Stimulated activated CD4-positive, alpha-beta T cell treated with anti-CD3 and anti-CD28 coated beads, Interleukin-12 subunit alpha, Interleukin-12 subunit beta, amount 100 ng/mL, for 48 hours (primary cell): ENCODE measurements around the gene CEMIP.

Experiments used
- DNase-seq, 3 donors: peaks; one replicate each; pipeline ENCODE4 v3.0.0-alpha.2; 2020; ENCODE audit warnings: low read depth in 2 of 3, low spot score in 1 of 3

CEMIP gene

DNA sequence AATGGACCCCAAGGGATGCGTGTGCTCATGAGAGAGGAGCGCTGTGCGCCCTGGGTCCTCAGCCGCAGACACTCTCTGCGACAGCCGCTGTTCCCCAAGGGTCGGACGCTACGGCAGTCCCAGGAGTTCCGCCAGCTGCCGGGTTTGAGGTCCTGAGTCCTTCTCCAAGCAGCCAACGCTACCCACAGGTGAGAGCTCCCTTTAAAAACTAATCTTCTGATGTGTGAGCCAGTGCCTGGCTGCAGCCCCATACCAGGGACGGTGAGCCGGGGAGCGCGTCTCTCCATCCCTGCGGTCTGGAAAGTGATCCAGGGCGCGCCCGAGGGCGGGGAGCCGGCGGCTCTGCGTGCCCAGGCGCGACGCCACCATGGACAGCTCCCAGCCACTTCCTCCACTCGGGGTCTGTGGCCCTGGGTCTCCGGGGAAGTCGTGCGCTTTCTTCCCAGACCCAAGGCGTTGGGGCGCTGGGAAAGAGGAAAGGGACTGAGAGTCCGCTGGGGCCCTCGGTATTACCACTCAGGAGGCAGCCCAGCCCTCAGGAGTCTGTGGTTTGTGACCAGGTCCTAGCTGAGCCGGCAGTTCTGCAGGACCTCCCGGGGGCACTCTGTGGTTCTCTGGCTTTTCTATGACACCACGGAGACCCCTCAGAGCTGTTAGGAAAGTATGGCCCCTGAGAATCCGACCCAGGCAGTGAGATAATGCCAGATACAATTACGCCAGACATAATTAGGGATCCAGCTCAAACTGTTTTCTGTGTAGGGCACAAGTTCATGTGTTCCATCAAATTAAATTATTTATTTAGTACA, 1.4 kb downstream of the CEMIP start:
- DNase-seq, result peak in 1 of 3 donors; percentile 22

DNA sequence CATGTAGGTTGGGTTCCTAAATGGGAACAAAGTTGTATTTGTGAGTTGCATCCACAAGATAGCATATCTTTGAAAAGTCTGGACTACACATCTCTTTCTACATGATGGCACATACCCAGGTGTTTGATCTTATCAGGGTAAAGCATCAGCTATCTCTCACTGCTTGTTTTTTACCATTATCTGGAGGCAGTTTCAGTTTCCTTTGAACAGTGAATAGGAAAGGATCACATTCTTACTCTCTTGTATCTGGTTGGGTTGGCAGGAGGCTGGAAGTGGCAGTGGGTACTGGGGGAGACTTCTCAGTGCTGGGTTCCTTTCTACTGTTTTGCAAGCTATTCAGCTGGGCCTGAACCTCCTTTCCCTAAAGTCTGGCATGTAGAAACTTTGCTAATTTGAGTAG, 4.1 kb downstream of the CEMIP start:
- DNase-seq, result no peak

GRCh38 chr15:80785335-80785734, 6.2 kb downstream of the CEMIP start:
- DNase-seq, result no peak

GRCh38 chr15:80785811-80786354, 6.7 kb downstream of the CEMIP start:
- DNase-seq, result no peak

GRCh38 chr15:80787316-80787715, 8.1 kb downstream of the CEMIP start:
- no peak for DNase-seq

DNA sequence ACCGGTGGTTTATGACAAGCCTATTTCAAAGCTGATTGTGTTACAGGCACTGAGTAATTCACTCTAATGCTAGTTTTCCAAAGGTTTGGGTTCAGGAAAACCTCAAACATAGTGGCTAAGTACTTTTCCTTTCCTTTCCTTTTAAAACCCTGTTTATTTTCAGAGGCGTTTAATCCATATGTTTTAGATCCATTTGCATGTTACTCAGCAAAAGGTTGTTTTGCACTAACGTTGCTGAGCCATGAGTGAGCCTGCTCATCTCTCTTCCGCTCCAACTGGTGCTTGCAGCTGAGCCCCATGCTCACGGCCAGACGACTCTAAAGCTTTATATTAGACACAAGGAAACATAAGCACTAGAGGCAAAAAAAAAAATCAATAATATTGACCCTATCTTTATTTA, 9.4 kb downstream of the CEMIP start:
- DNase-seq, result no peak

DNA sequence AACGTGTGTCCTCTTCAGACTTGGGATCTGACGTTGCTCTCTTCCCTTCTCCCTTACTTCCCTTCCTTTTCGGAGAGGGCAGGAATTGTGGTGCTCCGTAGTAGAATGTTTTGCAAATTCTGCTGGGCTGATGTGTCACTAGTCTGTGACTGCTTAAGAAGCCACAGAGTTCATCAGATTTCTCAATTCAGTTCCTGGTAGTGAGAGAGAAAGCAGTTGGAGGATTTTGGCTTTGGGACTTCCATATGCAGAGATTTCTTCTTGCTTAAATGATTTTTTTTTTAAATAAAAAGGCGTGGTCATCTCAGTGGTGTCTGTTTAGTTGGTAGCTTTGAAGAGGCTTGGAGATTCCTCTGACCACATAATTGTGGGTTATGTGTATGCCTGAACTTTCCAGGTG, 10.1 kb downstream of the CEMIP start:
- no peak for DNase-seq

- DNase-seq, result no peak
These were observed 10.6 kb downstream of the CEMIP start for GRCh38 chr15:80789796-80790195.

DNA sequence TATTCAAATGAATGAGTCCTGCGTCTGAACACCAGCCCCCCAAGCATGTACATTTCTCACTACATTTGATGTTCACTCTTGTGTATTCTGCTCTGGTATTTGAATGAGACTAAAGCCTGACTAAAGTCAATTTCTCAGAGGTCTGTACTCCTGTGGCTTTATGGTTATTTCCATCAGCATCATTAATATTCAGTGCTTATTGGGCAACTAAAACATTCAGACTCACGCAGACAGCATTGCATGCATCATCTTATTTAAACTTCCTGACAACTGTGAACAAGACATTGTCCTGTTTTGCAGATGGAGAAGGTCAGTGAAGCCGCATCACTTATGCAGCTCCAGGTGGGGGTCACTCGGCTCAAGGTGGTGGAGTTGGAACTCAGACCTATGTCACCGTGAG, 11.1 kb downstream of the CEMIP start:
- DNase-seq, result no peak

GRCh38 chr15:80791004-80791403, 11.8 kb downstream of the CEMIP start:
- no peak for DNase-seq

DNA sequence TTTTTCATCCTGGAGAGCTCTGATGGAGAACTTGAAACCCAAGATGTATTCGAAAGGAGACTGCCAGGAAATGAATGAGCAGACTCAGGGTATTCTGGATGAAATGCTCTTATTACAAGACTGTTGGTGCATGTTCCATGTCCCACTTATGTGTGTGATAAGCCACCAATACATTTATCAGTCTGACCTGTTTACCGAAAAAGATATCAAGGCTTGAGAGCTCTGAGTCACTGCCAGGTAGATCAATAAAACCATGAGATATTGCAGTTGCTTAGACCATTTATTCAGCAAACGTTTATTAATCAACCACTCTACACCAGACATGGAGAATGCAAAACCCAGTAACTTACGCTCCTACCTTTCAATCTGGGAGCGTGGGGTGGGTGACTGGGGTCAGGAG, 17.2 kb downstream of the CEMIP start:
- DNase-seq, result no peak

GRCh38 chr15:80798911-80799310, 19.7 kb downstream of the CEMIP start:
- DNase-seq, result no peak

DNA sequence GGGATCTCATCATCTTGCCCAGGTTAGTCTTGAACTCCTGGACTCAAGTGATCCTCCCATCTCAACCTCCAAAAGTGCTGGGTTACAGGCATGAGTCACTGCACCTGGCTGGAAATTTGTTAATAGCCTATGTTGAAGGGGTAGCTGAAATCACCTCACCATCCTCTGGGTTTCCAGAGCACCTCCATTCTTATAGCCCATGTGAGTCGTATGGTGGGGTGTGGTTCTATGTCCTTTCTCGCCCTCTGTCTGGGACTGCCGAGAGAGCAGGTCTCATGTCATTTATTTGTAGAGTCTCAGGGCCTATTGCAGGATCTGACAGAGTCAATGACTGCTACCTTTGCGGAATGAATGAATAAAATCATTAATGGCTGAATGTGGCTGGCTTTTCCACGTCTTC, 20.9 kb downstream of the CEMIP start:
- DNase-seq, result no peak

DNA sequence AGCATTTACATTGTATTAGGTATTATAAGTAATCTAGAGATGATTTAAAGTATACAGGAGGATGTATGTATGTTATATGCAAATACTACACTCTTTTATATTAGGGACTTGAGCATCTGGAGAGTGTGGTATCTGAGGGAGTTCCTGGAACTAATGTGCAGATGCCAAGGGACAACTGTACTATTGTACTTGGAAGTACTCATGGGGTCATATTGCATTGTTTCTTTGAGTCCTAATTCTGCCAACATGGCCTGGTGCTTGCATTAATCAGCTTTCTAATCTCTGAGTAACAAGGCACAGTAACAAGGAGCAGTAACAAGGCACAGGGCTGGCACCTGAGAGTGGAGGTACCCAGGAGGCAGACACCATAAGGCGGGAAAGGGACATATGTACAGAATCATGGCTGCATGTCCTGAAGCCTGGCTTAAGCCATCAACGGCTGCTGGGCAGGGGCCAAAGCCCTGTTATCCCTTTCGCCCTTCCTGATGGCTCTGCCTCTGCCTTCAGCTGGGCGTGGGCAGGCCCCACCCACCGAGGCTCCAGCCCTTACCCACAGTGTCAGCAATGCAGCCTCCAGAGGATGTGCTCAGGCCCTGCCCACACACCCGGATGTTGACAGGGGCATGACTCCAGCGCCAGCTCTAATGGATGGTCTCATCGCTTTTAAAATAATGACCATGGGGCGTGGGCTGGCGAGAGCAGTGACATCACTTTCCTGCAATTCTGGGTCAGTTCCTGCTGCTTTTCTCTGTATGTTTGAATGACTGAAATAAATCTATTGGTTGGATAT, 22.9 kb downstream of the CEMIP start:
- no peak for DNase-seq

DNA sequence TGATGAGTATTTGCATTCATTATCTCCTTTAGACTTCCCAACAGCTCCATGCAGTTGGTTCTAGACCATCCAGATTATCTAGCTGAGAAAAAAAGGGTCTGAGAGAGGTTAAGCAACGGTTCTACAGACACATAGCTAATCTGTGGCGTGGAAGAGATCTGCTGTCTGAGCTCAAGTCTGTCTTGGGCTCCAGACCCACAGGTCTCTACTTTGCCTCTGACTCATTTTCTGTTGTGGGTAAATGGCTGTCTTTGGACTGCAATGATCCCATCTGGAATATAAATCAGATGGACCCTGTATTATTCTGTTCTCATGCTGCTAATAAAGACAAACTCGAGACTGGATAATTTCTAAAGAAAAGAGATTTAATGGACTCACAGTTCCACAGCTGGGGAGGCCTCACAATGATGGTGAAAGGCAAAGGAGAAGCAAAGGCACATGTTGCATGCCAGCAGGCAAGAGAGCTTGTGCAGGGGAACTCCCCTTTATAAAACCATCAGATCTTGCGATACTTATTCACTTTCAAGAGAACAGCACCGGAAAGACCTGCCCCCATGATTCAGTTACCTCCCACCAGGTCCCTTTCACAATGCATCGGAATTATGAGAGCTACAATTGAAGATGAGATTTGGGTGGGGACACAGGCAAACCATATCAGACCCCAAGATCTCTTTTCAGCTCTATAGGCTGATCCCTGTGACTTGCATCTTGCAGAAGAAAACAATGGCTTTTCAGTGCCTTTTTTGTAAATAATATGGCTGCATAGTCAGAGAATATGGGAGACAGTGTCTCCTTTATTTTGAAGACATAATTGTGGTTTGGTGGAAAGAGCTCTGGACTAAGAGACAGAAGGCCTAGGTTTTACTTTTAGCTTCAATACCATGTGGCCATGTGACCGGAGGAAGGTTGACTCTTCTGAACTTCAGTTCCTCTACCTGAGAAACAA, 24.7 kb downstream of the CEMIP start:
- peak in 2 of 3 donors; percentile 32 to 37 for DNase-seq

GRCh38 chr15:80804970-80805495, 25.9 kb downstream of the CEMIP start:
- peak in 1 of 3 donors; percentile 6 for DNase-seq

DNA sequence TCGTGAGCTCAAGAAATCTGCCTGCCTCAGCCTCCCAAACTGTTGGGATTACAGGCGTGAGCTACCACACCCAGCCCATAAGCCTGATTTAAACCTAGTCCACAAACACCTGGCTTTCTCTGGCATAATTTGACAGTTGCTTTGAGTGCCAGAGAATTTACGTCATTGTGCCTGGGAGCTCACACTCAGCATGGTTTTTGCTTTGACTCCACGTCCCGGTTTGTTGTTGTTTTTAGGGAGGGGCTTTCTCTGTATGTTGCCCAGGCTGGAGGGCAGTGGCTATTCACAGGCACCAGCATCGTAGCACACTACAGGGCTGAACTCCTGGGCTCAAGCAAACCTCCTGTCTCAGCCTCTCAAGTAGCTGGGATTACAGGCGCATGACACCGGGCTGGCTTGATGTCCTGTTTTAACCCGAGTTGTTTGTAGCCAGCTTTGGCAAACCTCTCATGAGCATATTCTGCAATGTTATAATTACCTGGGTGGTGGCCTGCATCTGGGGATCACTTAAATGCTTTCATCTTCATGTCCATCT, 32.7 kb downstream of the CEMIP start:
- DNase-seq, result no peak

DNA sequence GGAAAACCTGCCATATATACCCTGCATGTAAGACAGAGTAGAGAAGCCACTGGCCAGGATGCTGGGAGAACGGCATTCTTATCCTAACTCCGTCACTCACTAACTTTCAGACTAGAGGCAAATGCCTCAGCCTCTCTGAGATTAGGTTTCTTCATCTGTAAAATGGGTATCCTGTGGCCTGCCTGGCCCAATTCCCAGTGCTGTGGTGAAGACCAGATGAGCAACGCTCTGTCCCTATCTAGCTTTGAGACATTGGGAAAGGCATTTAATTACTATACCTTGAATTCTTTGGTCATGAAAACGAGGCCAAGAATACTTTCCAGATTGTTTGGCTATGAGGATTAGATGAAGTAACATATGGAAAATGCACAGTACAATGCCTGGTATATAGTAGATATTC, 35.9 kb downstream of the CEMIP start:
- DNase-seq, result no peak

DNA sequence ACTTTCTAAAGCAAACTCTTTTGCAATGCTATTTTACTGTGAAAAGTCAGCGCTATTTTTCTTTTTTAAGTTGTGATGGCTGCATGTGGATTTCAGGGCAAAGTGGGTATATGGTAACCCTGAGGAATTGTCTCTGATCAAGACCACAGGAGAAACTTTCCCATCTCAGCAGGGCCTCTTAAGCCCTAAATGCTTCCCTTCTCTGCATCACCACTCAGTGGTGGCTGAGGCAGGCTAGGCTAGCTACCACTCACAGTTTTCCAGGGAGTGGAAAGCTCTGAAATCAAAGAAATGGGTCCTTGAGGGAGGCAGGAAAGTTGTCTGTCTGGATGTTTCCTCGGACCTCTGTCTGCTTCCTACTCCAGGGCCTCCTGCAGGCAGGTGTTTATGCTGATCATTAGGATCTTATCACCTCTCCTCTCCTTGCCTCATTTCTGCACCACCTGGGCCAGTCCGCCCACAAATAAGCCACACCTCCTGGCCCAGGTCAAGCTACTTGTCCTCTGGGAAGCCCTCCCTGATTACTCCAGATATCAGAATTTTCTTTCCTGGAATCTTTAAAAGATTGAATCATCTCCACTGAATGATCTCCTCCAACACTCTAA, 37.0 kb downstream of the CEMIP start:
- no peak for DNase-seq

DNA sequence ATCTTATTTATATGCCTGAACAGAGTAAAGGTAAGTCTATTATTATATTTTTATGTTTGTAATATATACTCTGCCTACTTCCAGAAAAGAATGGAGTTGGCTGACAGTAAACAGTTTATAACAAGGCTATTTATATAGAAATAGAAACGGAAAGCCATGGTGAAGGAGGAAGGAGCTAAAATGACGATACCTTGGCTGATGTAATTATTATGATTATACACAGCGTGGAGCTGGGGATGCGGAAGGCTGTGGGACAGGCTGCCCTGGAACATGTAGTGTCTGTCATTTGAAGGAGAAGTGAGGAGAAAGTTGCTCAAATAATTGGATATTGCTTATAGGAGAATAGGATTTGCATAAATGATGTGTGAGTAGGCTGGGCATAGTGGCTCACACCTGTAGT, 37.8 kb downstream of the CEMIP start:
- DNase-seq, result no peak
